Measurements from ENCODE around the gene HOXB1. TPM values are rescaled to one million over a fixed set of nuclear protein-coding genes. Genes with fewer than 3 reads are reported as not detected.

The HOXB1 gene
- total and polyA plus RNA-seq, 2 of the 8 experiments (the other 6 are each of a cell fraction or from before 2014, with no cell fraction given): not detected

DNA sequence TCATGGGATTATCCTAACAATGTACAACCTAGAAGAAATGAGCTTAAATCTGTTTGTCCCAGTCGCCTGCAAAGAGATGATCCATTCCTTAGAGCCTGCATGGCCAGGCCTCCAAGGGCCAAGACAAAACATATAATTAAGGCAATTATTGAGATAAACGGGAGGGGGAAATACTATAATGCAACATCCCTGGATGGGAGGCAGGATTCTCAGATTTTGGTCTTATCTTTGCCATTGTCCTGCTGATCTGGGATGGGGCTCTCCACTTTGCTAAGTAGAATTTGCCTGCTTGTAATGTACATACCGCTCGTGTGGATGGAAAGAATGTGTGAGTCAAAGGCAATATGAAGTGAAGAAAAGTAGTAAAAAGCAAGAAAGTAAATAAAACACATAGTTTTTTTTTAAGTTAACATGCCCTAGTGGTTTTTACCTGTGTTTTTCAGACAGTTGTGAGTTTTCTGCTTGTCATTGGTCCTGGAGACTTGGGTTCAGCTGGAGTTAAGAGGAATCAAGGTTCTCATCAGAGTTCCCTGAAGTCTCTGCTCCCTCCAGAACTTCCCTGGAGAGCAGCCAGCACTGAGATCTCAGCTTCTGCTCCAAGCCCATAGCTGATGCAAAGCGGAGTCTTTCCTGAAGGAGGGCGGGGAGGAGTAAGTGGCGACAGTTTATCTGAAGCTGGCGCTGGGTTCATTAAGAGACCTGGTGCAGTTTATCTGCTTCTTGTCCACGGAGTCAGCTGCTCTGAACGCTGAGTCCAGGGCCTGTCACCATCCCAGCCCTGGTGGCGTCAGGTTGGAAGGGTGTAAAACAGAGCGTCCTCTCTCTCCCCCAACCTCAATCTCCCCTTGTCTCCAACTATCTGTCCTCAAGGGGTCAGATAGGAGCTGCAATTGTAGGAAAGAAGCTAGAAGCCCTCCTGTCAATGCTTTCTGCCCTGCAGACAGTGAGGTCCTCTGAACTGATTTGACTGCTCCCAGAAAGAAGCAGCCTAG, 30.1 kb downstream of the HOXB1 start:
- Histone ChIP-seq H3K4me1 (replicated peaks in 1 of 4; ENCODE audit: control insufficient read depth in 3 of 4, insufficient read depth in 4 of 4, low read length in 3 of 4) (peaks cover 0 to 4% (median 2%) of the 10 kb centered on the region in 4 experiments; a peak in 4 of 7 replicates), H2BK12ac (ENCODE audit: low read depth, low read length) (no peak overlapping the region), H3K23ac (ENCODE audit: insufficient read length) (no peak overlapping the region), H2AK5ac (ENCODE audit: low read depth, low read length) (no peak overlapping the region), H3K36me3 (ENCODE audit: control insufficient read depth in 2 of 4, insufficient read depth in 4 of 4, low read length in 3 of 4) (no peaks in the 10 kb centered on the region), H2BK5ac (ENCODE audit: low read depth, low read length) (no peak overlapping the region), H4K5ac (ENCODE audit: insufficient read length, low read depth, low read length) (no peak overlapping the region), H2BK20ac (ENCODE audit: low read length) (no peak overlapping the region), H3K4me3 (ENCODE audit: extremely low read depth in 1 of 4, insufficient read depth in 2 of 4, low read depth in 3 of 4, low read length in 4 of 4) (no peak overlapping the region), H3K56ac (replicated peaks; ENCODE audit: insufficient read length, low read depth, low read length) (no peak overlapping the region), H3K79me2 (ENCODE audit: control insufficient read depth in 1 of 2, insufficient read depth in 2 of 2, low read length in 2 of 2) (no peaks in the 10 kb centered on the region), H3K9ac (replicated peaks in 1 of 4; ENCODE audit: extremely low read depth in 1 of 4, low read depth in 3 of 4, low read length in 3 of 4) (no peak overlapping the region), H3K27me3 (replicated peaks in 1 of 4; ENCODE audit: control insufficient read depth in 3 of 4, extremely low read depth in 1 of 4, insufficient read depth in 3 of 4, low read length in 3 of 4) (peaks cover 0 to 18% (median 13%) of the 10 kb centered on the region in 4 experiments; a peak in 5 of 7 replicates), H3K27ac (ENCODE audit: low read depth, low read length) (no peak overlapping the region), H3K18ac (ENCODE audit: extremely low read depth, low read length) (no peak overlapping the region), H4K91ac (replicated peaks; ENCODE audit: insufficient read length, low read length) (no peak overlapping the region), H3K9me3 (ENCODE audit: insufficient read depth in 2 of 2, low read depth in 1 of 2, low read length in 1 of 2) (no peaks in the 10 kb centered on the region), H2BK15ac (ENCODE audit: low read length) (no peak overlapping the region), H3K4me2 (ENCODE audit: insufficient read depth in 1 of 2, low read depth in 2 of 2, low read length in 2 of 2) (no peak overlapping the region), H3K23me2 (ENCODE audit: low read depth, low read length) (no peaks in the 10 kb centered on the region), H4K8ac (ENCODE audit: extremely low read depth, insufficient read depth, low read length) (no peak overlapping the region), H3K14ac (ENCODE audit: insufficient read length) (no peak overlapping the region), H2AFZ (ENCODE audit: low read length) (no peak overlapping the region), H4K20me1 (replicated peaks in 1 of 2; ENCODE audit: control insufficient read depth in 1 of 2, insufficient read depth in 2 of 2, low read length in 2 of 2) (no peaks in the 10 kb centered on the region), H2BK120ac (replicated peaks; ENCODE audit: low read depth, low read length) (no peak overlapping the region), H3K4ac (replicated peaks; ENCODE audit: insufficient read length, low read depth, low read length) (no peak overlapping the region), H3K79me1 (ENCODE audit: low read depth, low read length) (no peaks in the 10 kb centered on the region)
- DNase-seq (ENCODE audit: low read depth in 1 of 2, low spot score in 2 of 2) (no peak), FAIRE-seq (peak; percentile 62)
- WGBS, 2 experiments (ENCODE audit: extremely low coverage in 1 of 2, insufficient coverage in 1 of 2, insufficient read length in 1 of 2, insufficient replicate concordance in 2 of 2, low coverage in 1 of 2, low lambda C conversion rate in 2 of 2, missing lambda C conversion rate in 1 of 2): 73% methylated on average over 12 of the region's 12 CpGs; no CpG with 5 or more reads in 1 of the 2 experiments
- ChIA-PET CTCF (ENCODE audit: partially characterized antibody) (interaction anchor here (0.6 to 4.4 kb wide), 25 partner anchors 8 to 94 kb away, joined by 3 to 34 read pairs (median 4); partner anchors contain the start of genes HOXB1 and HOXB5), POLR2A (ENCODE audit: partially characterized antibody) (interaction anchor here (1.0 to 1.6 kb wide), 2 partner anchors 9 to 17 kb away, joined by 3 read pairs; no protein-coding TSS in a partner anchor)
- TF ChIP-seq, protein P1, sequence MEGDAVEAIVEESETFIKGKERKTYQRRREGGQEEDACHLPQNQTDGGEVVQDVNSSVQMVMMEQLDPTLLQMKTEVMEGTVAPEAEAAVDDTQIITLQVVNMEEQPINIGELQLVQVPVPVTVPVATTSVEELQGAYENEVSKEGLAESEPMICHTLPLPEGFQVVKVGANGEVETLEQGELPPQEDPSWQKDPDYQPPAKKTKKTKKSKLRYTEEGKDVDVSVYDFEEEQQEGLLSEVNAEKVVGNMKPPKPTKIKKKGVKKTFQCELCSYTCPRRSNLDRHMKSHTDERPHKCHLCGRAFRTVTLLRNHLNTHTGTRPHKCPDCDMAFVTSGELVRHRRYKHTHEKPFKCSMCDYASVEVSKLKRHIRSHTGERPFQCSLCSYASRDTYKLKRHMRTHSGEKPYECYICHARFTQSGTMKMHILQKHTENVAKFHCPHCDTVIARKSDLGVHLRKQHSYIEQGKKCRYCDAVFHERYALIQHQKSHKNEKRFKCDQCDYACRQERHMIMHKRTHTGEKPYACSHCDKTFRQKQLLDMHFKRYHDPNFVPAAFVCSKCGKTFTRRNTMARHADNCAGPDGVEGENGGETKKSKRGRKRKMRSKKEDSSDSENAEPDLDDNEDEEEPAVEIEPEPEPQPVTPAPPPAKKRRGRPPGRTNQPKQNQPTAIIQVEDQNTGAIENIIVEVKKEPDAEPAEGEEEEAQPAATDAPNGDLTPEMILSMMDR (IDR thresholded peaks at IDR 0.05; ENCODE audit: control extremely low read depth in 1 of 3, insufficient read depth in 1 of 3, low read depth in 1 of 3, low read length in 3 of 3): peak in 2 of 3 experiments; percentile 60 to 66; a peak in 3 of 4 replicates
- TF ChIP-seq CHD2 (IDR thresholded peaks at IDR 0.05; ENCODE audit: low read length) (no peak), RAD21 (IDR thresholded peaks at IDR 0.05 in 1 of 2, conservative IDR thresholded peaks at IDR 0.05 in 1 of 2; ENCODE audit: low read depth in 2 of 2, low read length in 2 of 2) (peak; percentile 71 to 78)
